IMR-90 (cell line): ENCODE results near the gene UBE3B. TPM values are rescaled to one million over a fixed set of nuclear protein-coding genes. Genes with fewer than 3 reads are reported as not detected.

Experiments
- ATAC-seq: fragments of 200-7000 bp; cut with Tn5 transposase; 2 replicates; pipeline ENCODE4 v1.9.1; 2020; ENCODE audit warnings: low read depth, mild to moderate bottlenecking, moderate library complexity
- BruUV-seq: library from RNA; stranded (reverse); fragments of 400-500 nt; replicated peaks from 2 replicates; lab custom pipeline; 2021; lab: Mats Ljungman, UMichigan
- CTCF ChIA-PET: fragments of 300-600 bp; formaldehyde crosslinking; extraction: SDS; loops from one replicate; lab custom pipeline; 2021; ENCODE audit warnings: antibody characterized with exemption; lab: Yijun Ruan, JAX
- POLR2A ChIA-PET: fragments of 300-600 bp; sonication (Branson Sonifier 250); formaldehyde crosslinking; loops from one replicate; lab custom pipeline; 2022; ENCODE audit warnings: antibody characterized with exemption; ENCODE audit not compliant: unreplicated experiment; lab: Charles Lee
- DNase-seq: peaks from one replicate; pipeline ENCODE4 v3.0.0; 2013
- H2AFZ ChIP-seq: replicated peaks from 2 replicates; pipeline ENCODE3; 2013; ENCODE audit warnings: low read length, mild to moderate bottlenecking; ENCODE audit not compliant: poor library complexity
- H2AK5ac ChIP-seq: 2 replicates; pipeline ENCODE4 v1.6.1; 2013; ENCODE audit warnings: low read depth, low read length, inconsistent platforms
- H2AK9ac ChIP-seq: replicated peaks from 2 replicates; pipeline ENCODE3; 2013; ENCODE audit warnings: mild to moderate bottlenecking, low read depth, low read length, moderate library complexity; ENCODE audit not compliant: poor library complexity
- H2BK120ac ChIP-seq: 2 replicates; pipeline ENCODE4 v1.6.1; 2013; ENCODE audit warnings: low read depth, low read length, inconsistent platforms
- H2BK15ac ChIP-seq: 3 replicates; pipeline ENCODE4 v1.6.1; 2013; ENCODE audit warnings: low read depth, low read length, inconsistent platforms
- H2BK20ac ChIP-seq: 2 replicates; pipeline ENCODE4 v1.6.1; 2013; ENCODE audit warnings: low read depth, mild to moderate bottlenecking, inconsistent platforms, low read length, moderate library complexity
- H2BK5ac ChIP-seq: 2 replicates; pipeline ENCODE4 v1.6.1; 2013; ENCODE audit warnings: mild to moderate bottlenecking, low read depth, low read length, inconsistent platforms; ENCODE audit not compliant: poor library complexity, severe bottlenecking
- H3K14ac ChIP-seq: replicated peaks from 2 replicates; pipeline ENCODE4 v1.6.1; 2013; ENCODE audit warnings: low read depth, low read length, inconsistent platforms
- H3K18ac ChIP-seq: 2 replicates; pipeline ENCODE4 v1.6.1; 2013; ENCODE audit warnings: low read depth, low read length, control low read depth
- H3K23ac ChIP-seq: 2 replicates; pipeline ENCODE4 v1.6.1; 2013; ENCODE audit warnings: low read depth, low read length, inconsistent platforms
- H3K27ac ChIP-seq: 2 replicates; pipeline ENCODE4 v1.5.1; 2013; ENCODE audit warnings: mild to moderate bottlenecking, control low read depth, low read length; ENCODE audit not compliant: insufficient read depth
- H3K27me3 ChIP-seq: 2 replicates; pipeline ENCODE4 v1.6.1; 2013; ENCODE audit warnings: low read length; ENCODE audit not compliant: control insufficient read depth, insufficient read depth
- H3K36me3 ChIP-seq: 2 replicates; pipeline ENCODE4 v1.6.1; 2013; ENCODE audit warnings: low read length, mixed read lengths; ENCODE audit not compliant: control insufficient read depth, insufficient read depth
- H3K4ac ChIP-seq: 2 replicates; pipeline ENCODE4 v1.6.1; 2013; ENCODE audit warnings: low read depth, low read length, inconsistent platforms
- H3K4me1 ChIP-seq: 2 replicates; pipeline ENCODE4 v1.6.1; 2013; ENCODE audit warnings: low read length, mixed read lengths; ENCODE audit not compliant: control insufficient read depth, insufficient read depth
- H3K4me2 ChIP-seq: 2 replicates; pipeline ENCODE4 v1.6.1; 2013; ENCODE audit warnings: low read depth, mild to moderate bottlenecking, control low read depth, low read length, moderate library complexity
- H3K4me3 ChIP-seq: 2 replicates; pipeline ENCODE4 v1.5.1; 2013; ENCODE audit warnings: low read depth, mild to moderate bottlenecking, control low read depth, low read length, moderate library complexity; ENCODE audit not compliant: insufficient read depth
- H3K56ac ChIP-seq: 2 replicates; pipeline ENCODE4 v1.6.1; 2013; ENCODE audit warnings: low read length, inconsistent platforms; ENCODE audit not compliant: insufficient read depth; ENCODE audit errors: extremely low read depth
- H3K79me1 ChIP-seq, 2 experiments: 2 replicates each; pipeline ENCODE4 v1.6.1; 2013; ENCODE audit warnings: low read length in 2 of 2, inconsistent platforms in 1 of 2, low read depth in 1 of 2
- H3K9ac ChIP-seq: 2 replicates; pipeline ENCODE4 v1.6.1; 2013; ENCODE audit warnings: low read depth, low read length, control low read depth
- H3K9me1 ChIP-seq: 2 replicates; pipeline ENCODE4 v1.6.1; 2013; ENCODE audit warnings: low read length, inconsistent platforms; ENCODE audit not compliant: insufficient read depth
- H3K9me3 ChIP-seq: 2 replicates; pipeline ENCODE4 v1.6.1; 2013; ENCODE audit warnings: low read length; ENCODE audit not compliant: control insufficient read depth, insufficient read depth
- H4K20me1 ChIP-seq: 2 replicates; pipeline ENCODE4 v1.6.1; 2013; ENCODE audit warnings: low read length, inconsistent platforms; ENCODE audit not compliant: insufficient read depth
- H4K5ac ChIP-seq: 2 replicates; pipeline ENCODE4 v1.6.1; 2013; ENCODE audit warnings: mild to moderate bottlenecking, low read depth, low read length, control low read depth
- H4K8ac ChIP-seq, 2 experiments: 2 replicates each; pipeline ENCODE4 v1.6.1; 2013; ENCODE audit warnings: low read depth in 2 of 2, low read length in 2 of 2, control low read depth in 1 of 2, inconsistent platforms in 1 of 2
- H4K91ac ChIP-seq: 2 replicates; pipeline ENCODE4 v1.6.1; 2013; ENCODE audit warnings: low read depth, low read length, inconsistent platforms; ENCODE audit not compliant: insufficient read depth
- CHD1 ChIP-seq: IDR thresholded peaks from 2 replicates; pipeline ENCODE4 v1.6.1; 2012; ENCODE audit warnings: low read depth, low read length, improper control_type of control experiment
- CTCF ChIP-seq: conservative IDR thresholded peaks from 2 replicates; pipeline ENCODE4 v1.5.1; 2012; ENCODE audit warnings: mild to moderate bottlenecking, low read depth, low read length, improper control_type of control experiment
- FOS ChIP-seq: fragments of 150-350 bp; IDR thresholded peaks from 2 replicates; pipeline ENCODE4 v1.6.1; 2016; ENCODE audit warnings: low read depth, low read length
- MAFK ChIP-seq: IDR thresholded peaks from 2 replicates; pipeline ENCODE4 v1.6.1; 2012; ENCODE audit warnings: low read depth, low read length, improper control_type of control experiment
- MAZ ChIP-seq: IDR thresholded peaks from 2 replicates; pipeline ENCODE4 v1.6.1; 2012; ENCODE audit warnings: low read depth, mild to moderate bottlenecking, low read length, improper control_type of control experiment, moderate library complexity, borderline replicate concordance
- MXI1 ChIP-seq: IDR thresholded peaks from 2 replicates; pipeline ENCODE4 v1.6.1; 2012; ENCODE audit warnings: low read depth, mild to moderate bottlenecking, low read length, moderate library complexity, borderline replicate concordance
- RAD21 ChIP-seq: IDR thresholded peaks from 2 replicates; pipeline ENCODE4 v1.6.1; 2012; ENCODE audit warnings: low read length, improper control_type of control experiment
- RCOR1 ChIP-seq: IDR thresholded peaks from 2 replicates; pipeline ENCODE4 v1.6.1; 2012; ENCODE audit warnings: mild to moderate bottlenecking, low read length, improper control_type of control experiment; ENCODE audit not compliant: insufficient replicate concordance
- USF2 ChIP-seq: fragments of 150-350 bp; IDR thresholded peaks from 2 replicates; pipeline ENCODE4 v1.6.1; 2017; ENCODE audit warnings: mild to moderate bottlenecking, antibody characterized with exemption, low read length, low read depth
- WGBS, 2 experiments: methylation state at CpG; one replicate each; pipeline versions ENCODE4 v1.1.5 to v1.1.7; 2013; ENCODE audit warnings: missing lambda C conversion rate in 2 of 2; ENCODE audit not compliant: insufficient read length in 1 of 2; ENCODE audit errors: extremely low coverage in 2 of 2; 5-methylcytosine and 5-hydroxymethylcytosine counted together
- dilution Hi-C: fragments of 300-500 bp; cut with HindIII; formaldehyde crosslinking; loops from one replicate; pipeline ENCODE4 v1.14.3; 2018; ENCODE audit warnings: low sequenced_read_pairs; ENCODE audit not compliant: unreplicated experiment
- in situ Hi-C: fragments of 300-500 bp; cut with MboI; formaldehyde crosslinking; loops from 3 replicates; pipeline ENCODE4 v1.14.3; 2019; ENCODE audit warnings: low sequenced_read_pairs, inconsistent platforms, mixed read lengths
- intact Hi-C: fragments of 100-400 bp; cut with micrococcal nuclease; formaldehyde crosslinking; loops from 2 replicates; pipeline ENCODE4 v1.10.0; 2022
- polyA plus RNA-seq, 3 experiments: library from polyadenylated mRNA; depleted of rRNA; stranded (reverse); fragments of >200 nt; gene quantifications; 2 replicates each; pipeline ENCODE4 v1.2.3, GENCODE V29; 2012; ENCODE audit warnings: low replicate concordance in 1 of 3
- total RNA-seq: library from RNA; depleted of rRNA; stranded (reverse); fragments of >200 nt; gene quantifications from 2 replicates; pipeline ENCODE4 v1.2.3, GENCODE V29; 2012

UBE3B gene
- total and polyA plus RNA-seq, 2 of the 4 experiments (the other 2 are of a cell fraction), result 18.8 to 24.9 TPM

GRCh38 chr12:109476807-109477184, 638 bp upstream of the UBE3B start:
- H3K27me3 ChIP-seq, result no peaks in the 10 kb centered on the region
- peak overlapping the region; percentile 69 for H2BK120ac ChIP-seq
- H3K9me1 ChIP-seq, result peaks cover 26% of the 10 kb centered on the region
- H3K18ac ChIP-seq, result peak overlapping the region; percentile 58
- peak overlapping the region; percentile 84 for H2BK5ac ChIP-seq
- H3K4ac ChIP-seq, result peak overlapping the region; percentile 97
- H4K5ac ChIP-seq, result peak overlapping the region; percentile 55
- H3K36me3 ChIP-seq, result peaks cover 6% of the 10 kb centered on the region
- peak overlapping the region; percentile 97 for H2AFZ ChIP-seq
- dilution Hi-C loops (no loop called here), in situ Hi-C loops (loop anchor here (5.0 kb wide), 1 partner anchor 44 kb away; no protein-coding TSS in a partner anchor), intact Hi-C loops (loop anchor here (1.0 to 2.0 kb wide), 3 partner anchors 14 to 48 kb away; no protein-coding TSS in a partner anchor)
- peaks cover 6 to 73% of the 10 kb centered on the region in 2 experiments; a peak in 3 of 4 replicates for H3K79me1 ChIP-seq
- H4K8ac ChIP-seq, result peak overlapping the region; percentile 81 to 94
- H2BK20ac ChIP-seq, result peak overlapping the region; percentile 13; the same call in 1 of the 2 replicates
- DNase-seq (no peak), ATAC-seq (peak; percentile 9)
- 4% methylated on average over 4 of the region's 11 CpGs; no CpG with 5 or more reads in 1 of the 2 experiments for WGBS, 2 experiments
- CTCF ChIA-PET, result interaction anchor here (0.7 to 2.4 kb wide), 2 partner anchors 44 to 49 kb away, joined by 4 to 8 read pairs; no protein-coding TSS in a partner anchor
- peak overlapping the region; percentile 99 for H2AK9ac ChIP-seq
- H3K9ac ChIP-seq, result peak overlapping the region; percentile 95
- H3K56ac ChIP-seq, result peak overlapping the region; percentile 77
- POLR2A ChIA-PET, result interaction anchor here (1.5 kb wide), 1 partner anchor 14 kb away, joined by 7 read pairs; no protein-coding TSS in a partner anchor
- H3K9me3 ChIP-seq, result no peaks in the 10 kb centered on the region
- peak overlapping the region; percentile 90 for H3K4me3 ChIP-seq
- peak overlapping the region; percentile 95 for H3K27ac ChIP-seq
- H4K20me1 ChIP-seq, result peaks cover 48% of the 10 kb centered on the region; the same call in 1 of the 2 replicates
- H2BK15ac ChIP-seq, result no peak overlapping the region
- H3K4me1 ChIP-seq, result peaks cover 8% of the 10 kb centered on the region
- H2AK5ac ChIP-seq, result peak overlapping the region; percentile 99
- H3K4me2 ChIP-seq, result peak overlapping the region; percentile 99
- no TSS peak for BruUV-seq
- no peak for TF ChIP-seq CHD1
- TF ChIP-seq USF2, result no peak
- no peak for TF ChIP-seq FOS
- TF ChIP-seq MAFK, result no peak
- no peak for TF ChIP-seq RCOR1
- TF ChIP-seq MAZ, result no peak
- TF ChIP-seq RAD21, result no peak
- no peak for TF ChIP-seq CTCF
- no peak for TF ChIP-seq MXI1
- H3K23ac ChIP-seq, result peak overlapping the region; percentile 91
- H4K91ac ChIP-seq, result peak overlapping the region; percentile 90
- H3K14ac ChIP-seq, result peak overlapping the region; percentile 98
